Measurements from ENCODE around the gene FRRS1L.

FRRS1L gene

DNA sequence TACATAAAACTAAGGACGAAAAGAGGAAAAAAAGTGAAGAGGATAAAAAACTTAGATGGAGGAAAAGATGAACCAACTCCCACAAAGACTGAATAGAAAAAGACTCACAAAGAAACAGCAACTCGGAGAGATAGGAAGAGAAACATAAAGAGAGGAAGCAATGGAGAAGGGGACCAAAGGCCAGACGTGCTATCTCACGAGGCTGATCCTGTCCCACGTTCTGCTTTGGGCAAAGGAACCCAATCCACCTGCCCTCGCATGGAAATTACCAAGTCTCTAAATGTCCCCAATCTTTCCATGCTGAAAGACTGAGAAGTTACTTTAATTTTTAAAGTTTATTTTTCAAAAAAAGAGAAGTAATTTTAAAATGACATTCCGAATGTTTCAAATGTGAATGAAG, 83.9 kb downstream of the FRRS1L start:
- no peak for DNase-seq (ENCODE audit: low read depth in 2 of 2)
- no peak overlapping the region for H3K4me3 ChIP-seq (replicated peaks in 1 of 2; ENCODE audit: low read depth in 2 of 2, low read length in 2 of 2)
- TF ChIP-seq, protein P1, sequence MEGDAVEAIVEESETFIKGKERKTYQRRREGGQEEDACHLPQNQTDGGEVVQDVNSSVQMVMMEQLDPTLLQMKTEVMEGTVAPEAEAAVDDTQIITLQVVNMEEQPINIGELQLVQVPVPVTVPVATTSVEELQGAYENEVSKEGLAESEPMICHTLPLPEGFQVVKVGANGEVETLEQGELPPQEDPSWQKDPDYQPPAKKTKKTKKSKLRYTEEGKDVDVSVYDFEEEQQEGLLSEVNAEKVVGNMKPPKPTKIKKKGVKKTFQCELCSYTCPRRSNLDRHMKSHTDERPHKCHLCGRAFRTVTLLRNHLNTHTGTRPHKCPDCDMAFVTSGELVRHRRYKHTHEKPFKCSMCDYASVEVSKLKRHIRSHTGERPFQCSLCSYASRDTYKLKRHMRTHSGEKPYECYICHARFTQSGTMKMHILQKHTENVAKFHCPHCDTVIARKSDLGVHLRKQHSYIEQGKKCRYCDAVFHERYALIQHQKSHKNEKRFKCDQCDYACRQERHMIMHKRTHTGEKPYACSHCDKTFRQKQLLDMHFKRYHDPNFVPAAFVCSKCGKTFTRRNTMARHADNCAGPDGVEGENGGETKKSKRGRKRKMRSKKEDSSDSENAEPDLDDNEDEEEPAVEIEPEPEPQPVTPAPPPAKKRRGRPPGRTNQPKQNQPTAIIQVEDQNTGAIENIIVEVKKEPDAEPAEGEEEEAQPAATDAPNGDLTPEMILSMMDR (IDR thresholded peaks at IDR 0.05; ENCODE audit: low read depth, low read length), result no peak

DNA sequence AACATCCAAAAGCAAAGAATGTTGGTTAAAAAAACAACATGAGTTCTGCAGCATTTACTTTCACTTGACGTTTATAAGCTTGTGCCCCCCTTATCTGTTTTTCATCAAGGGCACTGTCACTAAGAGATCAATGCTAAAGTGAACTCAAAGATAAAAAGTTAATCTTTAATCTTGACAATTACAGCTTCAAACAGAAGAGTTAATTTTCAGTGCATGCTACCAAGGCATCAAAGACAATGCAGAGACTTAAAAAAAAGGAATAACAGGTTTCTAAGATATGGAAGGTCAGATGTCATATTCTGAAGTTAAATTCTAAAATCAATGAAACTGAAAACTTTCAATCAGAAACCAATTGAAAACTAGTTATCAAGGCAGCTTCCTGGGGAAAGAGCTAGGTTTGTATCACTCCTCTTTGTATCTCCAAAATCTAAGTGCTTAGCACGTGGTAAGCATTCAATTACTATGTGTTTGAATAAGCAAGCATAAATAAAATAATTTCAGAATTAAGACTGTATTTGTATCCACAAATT, 84.9 kb downstream of the FRRS1L start:
- DNase-seq (ENCODE audit: low read depth in 2 of 2), result no peak
- H3K4me3 ChIP-seq (replicated peaks in 1 of 2; ENCODE audit: low read depth in 2 of 2, low read length in 2 of 2), result no peak overlapping the region
- TF ChIP-seq, protein P1 (IDR thresholded peaks at IDR 0.05; ENCODE audit: low read depth, low read length), result no peak
